Loucy (cell line): ENCODE measurements around the gene M1AP.

Experiments used
- EZH2phosphoT487 ChIP-seq: fragments of 200-600 bp; IDR thresholded peaks from 2 replicates; pipeline ENCODE4 v1.6.1; 2018; ENCODE audit warnings: antibody characterized with exemption, mild to moderate bottlenecking, moderate library complexity, borderline replicate concordance
- TF ChIP-seq, protein P1 (sequence below): fragments of 200-600 bp; sonication (generic); conservative IDR thresholded peaks from 2 replicates; pipeline ENCODE4 v1.5.1; 2014; ENCODE audit warnings: mild to moderate bottlenecking, antibody characterized with exemption, low read length

DNA sequence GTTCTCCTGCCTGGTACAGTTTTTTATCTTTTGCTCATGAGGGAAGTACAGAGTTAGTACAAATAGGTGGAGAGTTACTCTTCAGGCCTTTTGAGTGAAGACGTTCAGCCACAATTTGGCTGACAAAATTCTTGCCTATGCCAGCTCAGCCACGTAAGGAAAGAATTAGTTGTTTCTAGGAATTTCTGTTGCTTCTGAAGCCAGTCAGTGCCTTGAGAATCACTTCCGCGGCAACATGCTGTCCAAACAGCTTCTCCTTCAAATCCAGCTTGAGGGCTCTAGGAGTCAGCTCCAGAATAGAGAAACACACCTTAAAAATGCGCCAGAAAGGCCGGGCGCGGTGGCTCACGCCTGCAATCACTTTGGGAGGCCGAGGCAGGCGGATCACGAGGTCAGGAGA is 27.5 kb downstream of the M1AP start:
- TF ChIP-seq, protein P1, sequence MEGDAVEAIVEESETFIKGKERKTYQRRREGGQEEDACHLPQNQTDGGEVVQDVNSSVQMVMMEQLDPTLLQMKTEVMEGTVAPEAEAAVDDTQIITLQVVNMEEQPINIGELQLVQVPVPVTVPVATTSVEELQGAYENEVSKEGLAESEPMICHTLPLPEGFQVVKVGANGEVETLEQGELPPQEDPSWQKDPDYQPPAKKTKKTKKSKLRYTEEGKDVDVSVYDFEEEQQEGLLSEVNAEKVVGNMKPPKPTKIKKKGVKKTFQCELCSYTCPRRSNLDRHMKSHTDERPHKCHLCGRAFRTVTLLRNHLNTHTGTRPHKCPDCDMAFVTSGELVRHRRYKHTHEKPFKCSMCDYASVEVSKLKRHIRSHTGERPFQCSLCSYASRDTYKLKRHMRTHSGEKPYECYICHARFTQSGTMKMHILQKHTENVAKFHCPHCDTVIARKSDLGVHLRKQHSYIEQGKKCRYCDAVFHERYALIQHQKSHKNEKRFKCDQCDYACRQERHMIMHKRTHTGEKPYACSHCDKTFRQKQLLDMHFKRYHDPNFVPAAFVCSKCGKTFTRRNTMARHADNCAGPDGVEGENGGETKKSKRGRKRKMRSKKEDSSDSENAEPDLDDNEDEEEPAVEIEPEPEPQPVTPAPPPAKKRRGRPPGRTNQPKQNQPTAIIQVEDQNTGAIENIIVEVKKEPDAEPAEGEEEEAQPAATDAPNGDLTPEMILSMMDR, result no peak
- no peak for TF ChIP-seq EZH2phosphoT487
